ENCODE data around the gene RBL2.

The RBL2 gene

DNA sequence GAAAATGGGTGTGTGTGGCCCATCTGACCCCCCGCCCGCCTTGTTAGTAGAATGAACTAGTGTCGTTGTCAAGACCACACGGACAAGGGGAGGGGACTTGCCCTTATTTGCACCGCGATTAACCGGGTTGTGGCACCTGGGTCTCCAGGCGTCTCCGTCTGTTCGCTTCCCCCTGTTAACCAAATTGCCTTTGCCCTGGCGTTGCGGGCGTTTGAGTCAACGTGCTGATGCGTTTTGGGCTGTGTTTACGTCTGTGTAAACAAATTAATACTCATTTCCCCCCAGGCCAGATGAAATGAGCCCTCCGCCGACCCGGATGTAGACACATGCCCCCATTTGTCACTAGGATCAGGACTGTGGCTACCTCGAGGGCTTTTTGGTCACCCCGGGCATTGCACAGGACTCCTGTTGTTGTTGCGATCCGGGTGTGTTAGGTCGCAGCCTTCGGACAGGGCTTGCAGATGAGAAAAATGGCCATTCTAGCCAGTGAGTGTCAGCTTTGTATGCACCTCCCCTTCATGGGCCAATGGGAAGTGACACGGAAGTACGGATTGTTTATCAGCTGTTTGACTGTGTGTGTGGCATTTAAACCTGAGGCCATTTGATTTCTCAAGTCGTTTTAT, 906 bp downstream of the RBL2 start:
- H3K9me3 ChIP-seq (ENCODE audit: control insufficient read depth, insufficient read depth, low read depth, low read length), result no peaks in the 10 kb centered on the region
- H3K27ac ChIP-seq (ENCODE audit: extremely low read depth, low read depth, low read length), result peak overlapping the region; percentile 82; the same call in 1 of the 2 replicates
- TF ChIP-seq ZNF341 (tag by site-specific recombination; IDR thresholded peaks at IDR 0.05; ENCODE audit: low read depth) (peak; percentile 89), ZNF658 (tag by site-specific recombination; IDR thresholded peaks at IDR 0.05) (no peak), ZNF221 (tag by site-specific recombination; IDR thresholded peaks at IDR 0.05; ENCODE audit: borderline replicate concordance) (no peak), OSR2 (tag by site-specific recombination; IDR thresholded peaks at IDR 0.05) (no peak), ZNF335 (tag by site-specific recombination; conservative IDR thresholded peaks at IDR 0.05) (peak; percentile 88), ZNF274 (IDR thresholded peaks at IDR 0.05; ENCODE audit: low read length) (no peak), ZNF274 (tag by site-specific recombination; IDR thresholded peaks at IDR 0.05; ENCODE audit: borderline replicate concordance) (no peak), ZFP69B (tag by site-specific recombination; IDR thresholded peaks at IDR 0.05) (no peak), SP3 (tag by site-specific recombination; IDR thresholded peaks at IDR 0.05) (peak; percentile 28; the same call in 1 of the 2 replicates), ZNF530 (tag by site-specific recombination; IDR thresholded peaks at IDR 0.05; ENCODE audit: low read depth) (no peak), SP2 (tag by site-specific recombination; IDR thresholded peaks at IDR 0.05) (peak; percentile 78), ZNF664 (tag by site-specific recombination; IDR thresholded peaks at IDR 0.05) (no peak), ZSCAN4 (tag by site-specific recombination; IDR thresholded peaks at IDR 0.05) (0 out of 2 replicates have a peak, but pooled peaks have one; percentile 37), ZNF112 (tag by site-specific recombination; IDR thresholded peaks at IDR 0.05) (no peak), ZNF600 (tag by site-specific recombination; IDR thresholded peaks at IDR 0.05) (no peak), ZNF24 (tag by site-specific recombination; IDR thresholded peaks at IDR 0.05) (no peak), ZBTB20 (tag by site-specific recombination; IDR thresholded peaks at IDR 0.05) (0 out of 2 replicates have a peak, but pooled peaks have one; percentile 28), ZNF214 (tag by site-specific recombination; IDR thresholded peaks at IDR 0.05; ENCODE audit: borderline replicate concordance) (no peak), ZNF548 (tag by site-specific recombination; IDR thresholded peaks at IDR 0.05) (no peak), ZBTB26 (tag by site-specific recombination; optimal IDR thresholded peaks at IDR 0.05) (no peak), KLF10 (tag by site-specific recombination; IDR thresholded peaks at IDR 0.05) (peak; percentile 43; the same call in 1 of the 2 replicates), ZNF391 (tag by site-specific recombination; IDR thresholded peaks at IDR 0.05; ENCODE audit: borderline replicate concordance, low read depth) (no peak)
- TF ChIP-seq, protein P1, sequence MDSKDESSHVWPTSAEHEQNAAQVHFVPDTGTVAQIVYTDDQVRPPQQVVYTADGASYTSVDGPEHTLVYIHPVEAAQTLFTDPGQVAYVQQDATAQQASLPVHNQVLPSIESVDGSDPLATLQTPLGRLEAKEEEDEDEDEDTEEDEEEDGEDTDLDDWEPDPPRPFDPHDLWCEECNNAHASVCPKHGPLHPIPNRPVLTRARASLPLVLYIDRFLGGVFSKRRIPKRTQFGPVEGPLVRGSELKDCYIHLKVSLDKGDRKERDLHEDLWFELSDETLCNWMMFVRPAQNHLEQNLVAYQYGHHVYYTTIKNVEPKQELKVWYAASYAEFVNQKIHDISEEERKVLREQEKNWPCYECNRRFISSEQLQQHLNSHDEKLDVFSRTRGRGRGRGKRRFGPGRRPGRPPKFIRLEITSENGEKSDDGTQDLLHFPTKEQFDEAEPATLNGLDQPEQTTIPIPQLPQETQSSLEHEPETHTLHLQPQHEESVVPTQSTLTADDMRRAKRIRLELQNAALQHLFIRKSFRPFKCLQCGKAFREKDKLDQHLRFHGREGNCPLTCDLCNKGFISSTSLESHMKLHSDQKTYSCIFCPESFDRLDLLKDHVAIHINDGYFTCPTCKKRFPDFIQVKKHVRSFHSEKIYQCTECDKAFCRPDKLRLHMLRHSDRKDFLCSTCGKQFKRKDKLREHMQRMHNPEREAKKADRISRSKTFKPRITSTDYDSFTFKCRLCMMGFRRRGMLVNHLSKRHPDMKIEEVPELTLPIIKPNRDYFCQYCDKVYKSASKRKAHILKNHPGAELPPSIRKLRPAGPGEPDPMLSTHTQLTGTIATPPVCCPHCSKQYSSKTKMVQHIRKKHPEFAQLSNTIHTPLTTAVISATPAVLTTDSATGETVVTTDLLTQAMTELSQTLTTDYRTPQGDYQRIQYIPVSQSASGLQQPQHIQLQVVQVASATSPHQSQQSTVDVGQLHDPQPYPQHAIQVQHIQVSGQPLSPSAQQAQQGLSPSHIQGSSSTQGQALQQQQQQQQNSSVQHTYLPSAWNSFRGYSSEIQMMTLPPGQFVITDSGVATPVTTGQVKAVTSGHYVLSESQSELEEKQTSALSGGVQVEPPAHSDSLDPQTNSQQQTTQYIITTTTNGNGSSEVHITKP (tag by site-specific recombination; IDR thresholded peaks at IDR 0.05), result peak; percentile 96
- ChIA-PET CTCF (interaction anchor here (0.7 to 1.4 kb wide), 2 partner anchors 22 to 107 kb away, joined by 3 read pairs; no protein-coding TSS in a partner anchor), POLR2A (interaction anchor here (1.4 to 2.0 kb wide), 3 partner anchors 11 to 68 kb away, joined by 5 to 12 read pairs (median 6); partner anchors contain the start of gene AKTIP)
- H3K4me1 ChIP-seq (ENCODE audit: control insufficient read depth, insufficient read depth, low read length), result no peaks in the 10 kb centered on the region
- H3K36me3 ChIP-seq (ENCODE audit: control insufficient read depth in 2 of 2, insufficient read depth in 1 of 2, low read length in 2 of 2), result peaks cover 0 to 6% of the 10 kb centered on the region in 2 experiments; a peak in 1 of 3 replicates
- H3K4me3 ChIP-seq (ENCODE audit: low read depth, low read length), result peak overlapping the region; percentile 97
